Psoas muscle (tissue), 8 donors: ENCODE data around the gene GNAS-AS1. TPM values are rescaled to one million over a fixed set of nuclear protein-coding genes. Genes with fewer than 3 reads are reported as not detected.

Experiments
- ATAC-seq, 4 donors: fragments of 200-7000 bp; cut with Tn5 transposase; one replicate each; pipeline ENCODE4 v1.9.1; 2020; ENCODE audit warnings: moderate library complexity in 3 of 4, mild to moderate bottlenecking in 2 of 4
- DNase-seq, 2 donors: peaks; one replicate each; pipeline ENCODE4 v3.0.0-alpha.2; 2020
- H3K27ac ChIP-seq: fragments of 200-600 bp; one replicate; pipeline ENCODE4 v1.8.0; 2022
- H3K27me3 ChIP-seq, 3 donors: fragments of 200-600 bp in 1 of 3; one replicate each; pipeline versions ENCODE4 v1.6.1 to v1.8.0; 2013 to 2022; ENCODE audit warnings: low read length in 2 of 3, mild to moderate bottlenecking in 2 of 3, moderate library complexity in 1 of 3; ENCODE audit not compliant: insufficient read depth in 3 of 3
- H3K36me3 ChIP-seq, 2 donors: fragments of 200-600 bp in 1 of 2; one replicate each; pipeline versions ENCODE4 v1.6.1 to v1.8.0; 2013 to 2022; ENCODE audit warnings: low read depth in 1 of 2, mild to moderate bottlenecking in 1 of 2, moderate library complexity in 1 of 2; ENCODE audit not compliant: insufficient read depth in 1 of 2
- H3K4me1 ChIP-seq: fragments of 200-600 bp; one replicate; pipeline ENCODE4 v1.8.0; 2022
- H3K4me3 ChIP-seq: fragments of 200-600 bp; one replicate; pipeline ENCODE4 v1.8.0; 2022; ENCODE audit warnings: mild to moderate bottlenecking
- H3K9me3 ChIP-seq: fragments of 200-600 bp; one replicate; pipeline ENCODE4 v1.8.0; 2022
- WGBS, 3 donors: extraction: QIAGEN DNeasy Blood & Tissue Kit; methylation state at CpG; one replicate each; pipeline versions ENCODE4 v1.1.6 to v1.1.7; 2013; 5-methylcytosine and 5-hydroxymethylcytosine counted together
- intact Hi-C, 2 donors: fragments of 100-400 bp; cut with DNase I; formaldehyde crosslinking; loops; one replicate each; pipeline versions ENCODE4 v1.11.0 to v1.14.2; 2022
- polyA plus RNA-seq, 3 donors: library from polyadenylated mRNA; stranded (reverse); fragments of 200-250 nt; gene quantifications; one replicate each; pipeline ENCODE4 v1.2.3, GENCODE V29; 2013
- total RNA-seq, 4 donors: library from RNA; stranded (reverse); fragmentation: NEBNext Ultra II Directional in 2 of 4; extraction: Animal tissue kit (Norgen Biotek cat#: 25700) in 2 of 4; gene quantifications; one replicate each; pipeline versions ENCODE4 v1.2.1 to v1.2.4, GENCODE V29; 2021 to 2023
- TF ChIP-seq, protein P1 (sequence below): fragments of 200-600 bp; IDR thresholded peaks from one replicate; pipeline ENCODE4 v1.8.0; 2022; ENCODE audit warnings: antibody characterized with exemption
- donor health status: healthy with polysubstance abuse.
- donor health status: DM: no; HTN: no; CAD: no; lungs with moderate emphysema.
- donor health status: Bipolar disorder and iron deficiency.
- donor health status: healthy.
- donor health status: DM: yes; HTN: yes; CAD: no.
- donor health status: DM: no; HTN: no; CAD: no.
- donor health status: DM: no; HTN: no; CAD: no.
- donor health status: DM: yes; HTN: yes; CAD: no.

Gene GNAS-AS1
- total and polyA plus RNA-seq, 7 donors, result 0.03 to 1.0 (median 0.40) TPM; not detected in 1

GRCh38 chr20:58836616-58837204, 14.0 kb downstream of the GNAS-AS1 start:
- Histone ChIP-seq H3K36me3 (no peaks in the 10 kb centered on the region), H3K27ac (no peak overlapping the region), H3K4me1 (no peaks in the 10 kb centered on the region), H3K27me3 (peaks cover 0 to 23% (median 5%) of the 10 kb centered on the region in 3 donors), H3K9me3 (no peaks in the 10 kb centered on the region), H3K4me3 (no peak overlapping the region)
- TF ChIP-seq, protein P1, sequence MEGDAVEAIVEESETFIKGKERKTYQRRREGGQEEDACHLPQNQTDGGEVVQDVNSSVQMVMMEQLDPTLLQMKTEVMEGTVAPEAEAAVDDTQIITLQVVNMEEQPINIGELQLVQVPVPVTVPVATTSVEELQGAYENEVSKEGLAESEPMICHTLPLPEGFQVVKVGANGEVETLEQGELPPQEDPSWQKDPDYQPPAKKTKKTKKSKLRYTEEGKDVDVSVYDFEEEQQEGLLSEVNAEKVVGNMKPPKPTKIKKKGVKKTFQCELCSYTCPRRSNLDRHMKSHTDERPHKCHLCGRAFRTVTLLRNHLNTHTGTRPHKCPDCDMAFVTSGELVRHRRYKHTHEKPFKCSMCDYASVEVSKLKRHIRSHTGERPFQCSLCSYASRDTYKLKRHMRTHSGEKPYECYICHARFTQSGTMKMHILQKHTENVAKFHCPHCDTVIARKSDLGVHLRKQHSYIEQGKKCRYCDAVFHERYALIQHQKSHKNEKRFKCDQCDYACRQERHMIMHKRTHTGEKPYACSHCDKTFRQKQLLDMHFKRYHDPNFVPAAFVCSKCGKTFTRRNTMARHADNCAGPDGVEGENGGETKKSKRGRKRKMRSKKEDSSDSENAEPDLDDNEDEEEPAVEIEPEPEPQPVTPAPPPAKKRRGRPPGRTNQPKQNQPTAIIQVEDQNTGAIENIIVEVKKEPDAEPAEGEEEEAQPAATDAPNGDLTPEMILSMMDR, result no peak
- WGBS, 3 donors, result 82 to 86% (median 86%) methylated on average over 10 of the region's 10 CpGs
- ATAC-seq (no peak), DNase-seq (no peak)
- intact Hi-C loops, result loop anchor here (5.0 to 10.0 kb wide), 3 partner anchors 144 to 189 kb away; partner anchors contain the start of genes NPEPL1 (in 1 of the 2) and STX16 (in 1 of the 2)

GRCh38 chr20:58835231-58835630, 15.5 kb downstream of the GNAS-AS1 start:
- ATAC-seq (no peak), DNase-seq (no peak)
- Histone ChIP-seq H3K27ac (no peak overlapping the region), H3K36me3 (no peaks in the 10 kb centered on the region), H3K4me1 (no peaks in the 10 kb centered on the region), H3K4me3 (no peak overlapping the region), H3K27me3 (peaks cover 0 to 10% (median 0%) of the 10 kb centered on the region in 3 donors), H3K9me3 (no peaks in the 10 kb centered on the region)
- intact Hi-C loops, result loop anchor here (5.0 to 10.0 kb wide), 3 partner anchors 143 to 188 kb away; partner anchors contain the start of genes NPEPL1 (in 1 of the 2) and STX16 (in 1 of the 2)
- 57 to 70% (median 60%) methylated on average over 2 of the region's 2 CpGs for WGBS, 3 donors
- TF ChIP-seq, protein P1, result no peak

DNA sequence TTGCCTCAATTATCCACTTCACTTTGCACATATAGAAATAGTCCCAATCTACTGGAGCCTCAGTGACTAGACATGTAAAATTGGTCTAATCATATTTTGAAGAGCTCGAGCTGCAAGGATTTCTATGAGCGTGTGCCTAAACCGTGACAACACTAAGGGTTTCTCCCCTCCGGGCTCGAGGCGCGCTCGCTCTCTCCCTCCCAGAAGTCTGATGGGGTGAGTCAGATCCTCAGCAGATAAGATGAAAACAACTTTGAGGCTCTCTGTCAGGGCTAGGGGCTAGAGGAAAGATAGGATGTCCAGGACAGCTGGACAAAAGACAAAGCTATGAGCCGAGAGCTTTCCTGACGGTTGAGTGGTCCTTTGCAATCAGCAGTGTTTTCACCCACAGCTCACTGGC, 16.8 kb downstream of the GNAS-AS1 start:
- Histone ChIP-seq H3K4me3 (no peak overlapping the region), H3K27ac (no peak overlapping the region), H3K9me3 (no peaks in the 10 kb centered on the region), H3K4me1 (peaks cover 7% of the 10 kb centered on the region), H3K36me3 (no peaks in the 10 kb centered on the region), H3K27me3 (no peaks in the 10 kb centered on the region)
- TF ChIP-seq, protein P1, result no peak
- 93 to 94% (median 93%) methylated on average over 10 of the region's 10 CpGs for WGBS, 3 donors
- intact Hi-C loops, result loop anchor here in 1 of 2 donors (10.0 kb wide), 1 partner anchor 179 kb away; the partner anchor contains the start of gene STX16
- DNase-seq, result no peak
- no peak for ATAC-seq

DNA sequence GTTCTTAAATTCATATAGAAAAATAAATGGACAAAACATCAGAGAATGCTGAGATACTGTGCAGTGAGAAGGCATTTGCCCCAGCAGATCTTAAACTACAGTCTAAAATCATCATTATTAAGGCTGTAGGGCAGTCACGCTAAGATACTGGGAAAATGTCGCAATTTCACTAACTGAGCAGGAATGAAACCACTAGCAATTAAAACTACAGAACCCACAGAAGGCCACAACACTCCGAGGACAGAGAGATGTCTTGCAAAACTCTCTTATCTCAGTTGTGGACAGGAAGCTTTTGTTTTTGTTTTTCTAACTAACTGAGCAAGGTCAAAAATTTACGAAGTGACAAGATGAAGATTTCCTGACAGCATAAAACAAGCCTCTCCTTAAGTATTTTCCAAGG, 18.2 kb downstream of the GNAS-AS1 start:
- 78 to 84% (median 81%) methylated on average over 4 of the region's 4 CpGs for WGBS, 3 donors
- intact Hi-C loops, result loop anchor here in 1 of 2 donors (10.0 kb wide), 1 partner anchor 178 kb away; the partner anchor contains the start of gene STX16
- Histone ChIP-seq H3K9me3 (no peaks in the 10 kb centered on the region), H3K4me3 (no peak overlapping the region), H3K36me3 (no peaks in the 10 kb centered on the region), H3K4me1 (peaks cover 17% of the 10 kb centered on the region), H3K27ac (no peak overlapping the region), H3K27me3 (no peaks in the 10 kb centered on the region)
- TF ChIP-seq, protein P1, result no peak
- ATAC-seq (no peak), DNase-seq (no peak)
